ENCODE measurements around the gene YARS2. TPM values are rescaled to one million over a fixed set of nuclear protein-coding genes. Genes with fewer than 3 reads are reported as not detected.
"Not testable (repeated sequence)": the region's sequence is repeated elsewhere in the genome, so short reads cannot be mapped to it uniquely, and the experiment has no call there.

Gene YARS2
- total RNA-seq, 4 donors from 2014 or later = 12.3 to 15.0 (median 14.7) TPM

DNA sequence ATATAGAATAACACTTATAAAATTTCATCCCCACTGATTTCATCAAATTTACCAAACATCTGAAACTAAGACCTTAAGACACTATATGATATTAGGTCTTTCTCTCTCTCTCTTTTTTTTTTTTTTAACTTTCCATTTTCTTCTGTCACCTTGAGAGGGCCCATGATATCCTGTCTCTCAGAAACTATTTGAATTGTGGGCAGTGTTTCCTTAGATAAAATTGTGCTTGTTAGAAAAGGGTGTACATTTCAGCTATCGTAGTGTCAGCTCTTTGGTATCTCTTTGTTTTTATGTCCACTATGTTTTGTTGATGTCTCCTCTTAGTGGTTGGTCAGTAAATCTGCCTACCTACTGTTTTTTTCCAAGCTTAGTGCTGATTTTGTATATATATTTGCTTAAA, 52.8 kb downstream of the YARS2 start:
- 78% methylated on average over 1 of the region's 1 CpG for WGBS
- Histone ChIP-seq H3K27me3 (no peaks in the 10 kb centered on the region), H3K9me3 (no peaks in the 10 kb centered on the region), H3K27ac (replicated peaks in 1 of 4) (no peak overlapping the region), H3K36me3 (peaks cover 6 to 24% (median 12%) of the 10 kb centered on the region in 4 donors), H3K4me1 (peaks cover 0 to 9% (median 6%) of the 10 kb centered on the region in 4 donors), H3K4me3 (no peak overlapping the region)
- TF ChIP-seq EP300 (IDR thresholded peaks at IDR 0.05) (no peak), POLR2A (IDR thresholded peaks at IDR 0.05; ENCODE audit: low read depth) (no peak), CTCF (IDR thresholded peaks at IDR 0.05) (no peak), POLR2AphosphoS5 (IDR thresholded peaks at IDR 0.05) (no peak)
- no peak for DNase-seq (ENCODE audit: extremely low spot score)
- intact Hi-C loops (cut with DNase I) = no loop called here

DNA sequence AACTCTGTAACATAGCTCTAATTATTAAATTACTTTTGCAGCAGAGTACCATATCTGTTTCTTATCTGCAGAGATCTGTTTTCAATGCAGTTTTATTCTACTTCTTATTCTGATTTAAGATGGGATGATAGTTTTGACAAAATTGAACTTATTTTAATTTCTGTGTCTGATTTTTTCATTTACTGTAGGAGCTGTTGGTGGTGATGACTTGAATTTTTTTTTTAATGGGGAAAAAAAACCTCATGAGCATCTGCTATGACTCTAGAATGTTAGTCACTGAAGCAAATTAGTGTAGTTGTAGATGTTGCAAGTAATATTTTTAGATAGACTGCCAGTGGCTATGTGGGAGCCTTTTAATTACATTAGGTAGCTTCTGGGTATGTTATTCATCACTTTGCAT, 53.2 kb downstream of the YARS2 start:
- no peak overlapping the region for H3K27ac ChIP-seq (replicated peaks in 1 of 4)
- TF ChIP-seq CTCF (IDR thresholded peaks at IDR 0.05) (no peak), POLR2AphosphoS5 (IDR thresholded peaks at IDR 0.05) (no peak)
- no peak for DNase-seq (ENCODE audit: extremely low spot score)
- no peak overlapping the region for H3K4me3 ChIP-seq
- H3K4me1 ChIP-seq = peaks cover 0 to 9% (median 6%) of the 10 kb centered on the region in 4 donors
- no peaks in the 10 kb centered on the region for H3K27me3 ChIP-seq
- peaks cover 6 to 20% (median 12%) of the 10 kb centered on the region in 4 donors for H3K36me3 ChIP-seq
- H3K9me3 ChIP-seq = no peaks in the 10 kb centered on the region
- intact Hi-C loops (cut with DNase I) = no loop called here

DNA sequence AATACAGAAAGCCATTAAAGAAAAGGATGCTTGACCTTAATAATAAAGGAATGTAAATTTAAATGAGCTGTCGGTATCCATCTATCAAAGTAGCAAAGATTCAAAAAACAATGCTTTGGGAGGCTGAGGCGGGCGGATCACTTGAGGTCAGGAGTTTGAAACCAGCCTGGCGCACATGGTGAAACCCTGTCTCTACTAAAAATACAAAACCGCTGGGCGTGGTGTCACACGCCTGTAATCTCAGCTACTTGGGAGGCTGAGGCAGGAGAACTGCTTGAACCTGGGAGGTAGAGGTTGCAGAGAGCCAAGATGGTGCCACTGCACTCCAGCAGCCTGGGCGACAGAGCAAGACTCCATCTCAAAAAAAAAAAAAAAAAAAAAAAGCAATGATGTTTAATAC, 56.3 kb downstream of the YARS2 start:
- DNase-seq (ENCODE audit: extremely low spot score); H3K27me3 ChIP-seq; intact Hi-C loops (cut with DNase I); H3K36me3 ChIP-seq; H3K4me1 ChIP-seq; H3K9me3 ChIP-seq; H3K27ac ChIP-seq (replicated peaks in 1 of 4); H3K4me3 ChIP-seq: not testable (repeated sequence)
- 94% methylated on average over 8 of the region's 8 CpGs for WGBS

- Histone ChIP-seq H3K4me3 (no peak overlapping the region), H3K27me3 (no peaks in the 10 kb centered on the region), H3K36me3 (peaks cover 0 to 12% (median 6%) of the 10 kb centered on the region in 4 donors), H3K9me3 (no peaks in the 10 kb centered on the region), H3K27ac (replicated peaks in 1 of 4) (no peak overlapping the region), H3K4me1 (peaks cover 0 to 8% (median 7%) of the 10 kb centered on the region in 4 donors)
- WGBS = 49% methylated on average over 2 of the region's 2 CpGs
- no peak for DNase-seq (ENCODE audit: extremely low spot score)
- TF ChIP-seq POLR2AphosphoS5 (IDR thresholded peaks at IDR 0.05) (no peak), EP300 (IDR thresholded peaks at IDR 0.05) (no peak), POLR2A (IDR thresholded peaks at IDR 0.05; ENCODE audit: low read depth) (no peak), CTCF (IDR thresholded peaks at IDR 0.05) (no peak)
- intact Hi-C loops (cut with DNase I) = no loop called here
Observed at GRCh38 chr12:32698285-32698684, 57.4 kb downstream of the YARS2 start.

DNA sequence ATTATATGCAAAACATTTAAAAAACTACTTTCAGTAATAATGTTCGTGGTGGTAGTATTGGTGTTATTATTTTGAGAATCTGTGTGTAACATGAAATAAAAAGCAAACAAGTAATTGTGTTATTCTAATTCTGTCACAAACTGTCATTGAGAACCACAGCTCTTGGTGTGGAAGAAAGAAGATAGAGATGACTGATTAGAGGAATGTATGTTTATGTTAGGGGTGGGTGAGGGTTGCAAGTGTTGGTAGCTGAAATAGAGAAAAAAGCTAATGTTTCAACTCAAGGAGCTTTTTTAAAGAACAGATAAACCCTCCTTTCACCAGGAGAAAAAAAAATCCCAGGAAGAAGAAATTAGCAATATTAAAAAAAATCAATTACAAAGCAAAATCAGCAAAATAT, 58.3 kb downstream of the YARS2 start:
- intact Hi-C loops (cut with DNase I) = no loop called here
- Histone ChIP-seq H3K9me3 (no peaks in the 10 kb centered on the region), H3K4me3 (no peak overlapping the region), H3K36me3 (peaks cover 0 to 12% (median 6%) of the 10 kb centered on the region in 4 donors), H3K27ac (replicated peaks in 1 of 4) (no peak overlapping the region), H3K4me1 (peaks cover 0 to 15% (median 9%) of the 10 kb centered on the region in 4 donors), H3K27me3 (no peaks in the 10 kb centered on the region)
- DNase-seq (ENCODE audit: extremely low spot score) = no peak
- TF ChIP-seq POLR2AphosphoS5 (IDR thresholded peaks at IDR 0.05) = no peak
- TF ChIP-seq EP300 (IDR thresholded peaks at IDR 0.05) = no peak
- no peak for TF ChIP-seq POLR2A (IDR thresholded peaks at IDR 0.05; ENCODE audit: low read depth)
- TF ChIP-seq CTCF (IDR thresholded peaks at IDR 0.05) = no peak
- 92% methylated on average over 1 of the region's 1 CpG for WGBS

Small RNA genes within 50 kb of the gene (small RNA-seq; reads per million reads assigned to genes)
- gene RF00019 = 0 reads per million in 3 donors

Other genes starting within 250 kb of the YARS2 start
- gene DNM1L, start 76.6 kb downstream of the YARS2 start, total RNA-seq = 10 to 100 TPM; 66.4 to 81.4 (median 71.8) TPM
- 1 to 10 TPM; 1.2 to 1.5 (median 1.3) TPM for gene PKP2, start 140.9 kb upstream of the YARS2 start, total RNA-seq

All from esophagus muscularis mucosa (tissue), 4 donors.